Measurements from ENCODE around the gene SARDH.

- TF ChIP-seq TAF1 (IDR thresholded peaks at IDR 0.05; ENCODE audit: borderline replicate concordance, low read depth, low read length) (no peak), POLR2AphosphoS5 (IDR thresholded peaks at IDR 0.05; ENCODE audit: low read depth, low read length) (no peak), POLR2A (IDR thresholded peaks at IDR 0.05; ENCODE audit: low read depth, low read length) (no peak)
Measured at GRCh38 chr9:133706307-133707050, 31.7 kb downstream of the SARDH start.
